ENCODE data around the gene OR14A16. TPM values are rescaled to one million over a fixed set of nuclear protein-coding genes. Genes with fewer than 3 reads are reported as not detected.

Gene OR14A16, protein sequence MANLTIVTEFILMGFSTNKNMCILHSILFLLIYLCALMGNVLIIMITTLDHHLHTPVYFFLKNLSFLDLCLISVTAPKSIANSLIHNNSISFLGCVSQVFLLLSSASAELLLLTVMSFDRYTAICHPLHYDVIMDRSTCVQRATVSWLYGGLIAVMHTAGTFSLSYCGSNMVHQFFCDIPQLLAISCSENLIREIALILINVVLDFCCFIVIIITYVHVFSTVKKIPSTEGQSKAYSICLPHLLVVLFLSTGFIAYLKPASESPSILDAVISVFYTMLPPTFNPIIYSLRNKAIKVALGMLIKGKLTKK
- under 1 TPM in 1 of 2 donors, not detected in 1; 0.62 TPM for total RNA-seq
- not detected for polyA plus RNA-seq (ENCODE audit: insufficient read depth, low read depth, low replicate concordance)
- long read RNA-seq, donor 1 = 0 reads
- long read RNA-seq, donor 2 = 0 reads

DNA sequence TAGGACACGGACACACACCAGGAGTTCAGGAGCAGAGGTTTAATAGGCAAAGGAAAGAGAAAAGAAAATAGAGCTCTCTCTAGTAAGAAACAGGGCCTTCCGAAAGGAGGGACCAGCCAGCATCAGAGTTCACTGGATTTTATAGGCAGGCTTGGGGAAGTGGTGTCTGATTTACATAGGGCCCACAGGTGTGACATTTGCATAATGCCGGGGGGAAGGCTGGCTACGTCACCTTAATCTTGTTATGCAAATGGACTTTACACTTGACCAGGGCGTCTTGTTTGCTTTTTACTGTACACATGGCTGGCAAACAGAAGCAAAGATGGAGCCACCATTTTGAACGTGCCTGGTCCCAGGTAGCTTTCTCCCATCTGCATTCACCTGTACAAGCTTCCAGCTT lies at the start of gene OR14A16:
OR14A16 (minus strand) TSS at position 97 of the 400 bp plus-strand sequence. CDS start 8,390 bp downstream, outside the sequence.
- intact Hi-C loops (cut with DNase I; ENCODE audit: low total_unique reads) = no loop called here
- H3K36me3 ChIP-seq (ENCODE audit: low read depth, missing control alignments) = no peaks in the 10 kb centered on the region
- no peaks in the 10 kb centered on the region for H3K4me1 ChIP-seq
- no peak for TF ChIP-seq POLR2A (IDR thresholded peaks at IDR 0.05)
- TF ChIP-seq, protein P1, sequence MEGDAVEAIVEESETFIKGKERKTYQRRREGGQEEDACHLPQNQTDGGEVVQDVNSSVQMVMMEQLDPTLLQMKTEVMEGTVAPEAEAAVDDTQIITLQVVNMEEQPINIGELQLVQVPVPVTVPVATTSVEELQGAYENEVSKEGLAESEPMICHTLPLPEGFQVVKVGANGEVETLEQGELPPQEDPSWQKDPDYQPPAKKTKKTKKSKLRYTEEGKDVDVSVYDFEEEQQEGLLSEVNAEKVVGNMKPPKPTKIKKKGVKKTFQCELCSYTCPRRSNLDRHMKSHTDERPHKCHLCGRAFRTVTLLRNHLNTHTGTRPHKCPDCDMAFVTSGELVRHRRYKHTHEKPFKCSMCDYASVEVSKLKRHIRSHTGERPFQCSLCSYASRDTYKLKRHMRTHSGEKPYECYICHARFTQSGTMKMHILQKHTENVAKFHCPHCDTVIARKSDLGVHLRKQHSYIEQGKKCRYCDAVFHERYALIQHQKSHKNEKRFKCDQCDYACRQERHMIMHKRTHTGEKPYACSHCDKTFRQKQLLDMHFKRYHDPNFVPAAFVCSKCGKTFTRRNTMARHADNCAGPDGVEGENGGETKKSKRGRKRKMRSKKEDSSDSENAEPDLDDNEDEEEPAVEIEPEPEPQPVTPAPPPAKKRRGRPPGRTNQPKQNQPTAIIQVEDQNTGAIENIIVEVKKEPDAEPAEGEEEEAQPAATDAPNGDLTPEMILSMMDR (IDR thresholded peaks at IDR 0.05) = no peak
- no peak within 1 kb of the TSS for H3K27ac ChIP-seq
- WGBS, 2 donors = 63 to 64% methylated on average over 6 of the region's 6 CpGs
- H3K9me3 ChIP-seq = no peaks in the 10 kb centered on the region
- no peaks in the 10 kb centered on the region for H3K27me3 ChIP-seq
- no peak for DNase-seq
- no peak within 1 kb of the TSS for H3K4me3 ChIP-seq

DNA sequence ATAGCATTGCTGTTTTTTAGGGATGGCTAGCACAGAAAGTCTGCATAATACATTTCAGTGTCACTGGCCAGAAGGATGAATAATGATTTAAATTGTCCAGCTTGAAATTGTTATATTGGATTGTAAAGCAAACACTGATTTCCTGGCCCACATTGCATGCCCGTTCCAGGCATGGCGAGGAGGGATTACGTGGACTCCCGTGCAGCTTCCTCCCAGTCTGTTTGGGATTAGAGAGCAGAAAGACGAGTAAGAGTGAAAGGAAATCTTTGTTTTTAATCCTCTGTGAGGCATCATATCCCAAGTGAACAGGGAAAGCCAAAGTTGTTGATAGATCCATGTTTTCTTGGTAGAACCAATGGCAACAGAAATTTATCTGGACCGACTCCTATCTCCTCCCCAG lies 41.5 kb upstream of the OR14A16 start:
- Histone ChIP-seq H3K36me3 (ENCODE audit: low read depth, missing control alignments) (no peaks in the 10 kb centered on the region), H3K27ac (no peak overlapping the region), H3K9me3 (no peaks in the 10 kb centered on the region), H3K27me3 (no peaks in the 10 kb centered on the region), H3K4me1 (no peaks in the 10 kb centered on the region), H3K4me3 (no peak overlapping the region)
- no peak for TF ChIP-seq POLR2A (IDR thresholded peaks at IDR 0.05)
- TF ChIP-seq, protein P1 (IDR thresholded peaks at IDR 0.05) = no peak
- DNase-seq = no peak
- 80 to 90% methylated on average over 6 of the region's 6 CpGs for WGBS, 2 donors
- intact Hi-C loops (cut with DNase I; ENCODE audit: low total_unique reads) = no loop called here

DNA sequence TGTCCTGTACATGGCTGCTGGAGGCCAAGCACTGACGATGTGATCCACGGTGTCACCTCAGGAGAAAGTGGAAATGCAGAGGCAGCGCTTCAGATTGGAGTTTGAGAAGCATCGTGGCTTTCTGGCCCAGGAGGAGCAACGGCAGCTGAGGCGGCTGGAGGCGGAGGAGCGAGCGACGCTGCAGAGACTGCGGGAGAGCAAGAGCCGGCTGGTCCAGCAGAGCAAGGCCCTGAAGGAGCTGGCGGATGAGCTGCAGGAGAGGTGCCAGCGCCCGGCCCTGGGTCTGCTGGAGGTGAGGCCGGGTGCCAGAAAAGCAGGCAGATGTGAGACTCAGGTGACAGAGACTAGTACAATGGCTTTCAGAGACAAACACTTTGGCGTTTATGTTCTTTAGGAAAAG lies 40.7 kb upstream of the OR14A16 start:
- no peak for TF ChIP-seq POLR2A (IDR thresholded peaks at IDR 0.05)
- TF ChIP-seq, protein P1 (IDR thresholded peaks at IDR 0.05) = no peak

DNA sequence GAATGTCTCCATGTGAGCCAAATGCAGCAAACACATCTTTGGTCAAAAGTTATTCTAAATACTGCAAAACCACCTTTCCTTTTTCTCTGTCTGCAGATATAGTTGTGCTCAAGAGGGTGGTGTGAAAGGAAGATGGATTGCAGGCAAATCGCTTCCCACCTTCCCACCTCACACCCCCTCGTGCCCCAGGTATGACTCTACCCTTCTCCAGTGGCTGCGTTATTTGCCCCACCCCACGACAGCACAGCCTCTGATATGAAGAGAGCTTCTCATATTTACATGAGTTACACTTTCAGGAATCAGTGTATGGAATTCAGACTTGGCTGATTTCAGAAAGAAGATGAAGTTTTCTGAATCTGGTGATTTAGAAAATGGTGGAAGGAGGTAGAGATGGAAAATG lies 38.8 kb upstream of the OR14A16 start:
- intact Hi-C loops (cut with DNase I; ENCODE audit: low total_unique reads) = no loop called here
- H3K9me3 ChIP-seq = no peaks in the 10 kb centered on the region
- 88 to 92% methylated on average over 4 of the region's 4 CpGs for WGBS, 2 donors
- H3K27ac ChIP-seq = no peak overlapping the region
- no peak for DNase-seq
- no peak for TF ChIP-seq POLR2A (IDR thresholded peaks at IDR 0.05)
- TF ChIP-seq, protein P1 (IDR thresholded peaks at IDR 0.05) = no peak
- no peaks in the 10 kb centered on the region for H3K27me3 ChIP-seq
- H3K4me1 ChIP-seq = no peaks in the 10 kb centered on the region
- H3K4me3 ChIP-seq = no peak overlapping the region
- H3K36me3 ChIP-seq (ENCODE audit: low read depth, missing control alignments) = no peaks in the 10 kb centered on the region

More for the DNA sequence above, 40.7 kb upstream of the OR14A16 start:
- H3K27ac ChIP-seq = no peak overlapping the region
- H3K4me1 ChIP-seq = no peaks in the 10 kb centered on the region
- no peak for DNase-seq
- intact Hi-C loops (cut with DNase I; ENCODE audit: low total_unique reads) = no loop called here
- no peaks in the 10 kb centered on the region for H3K27me3 ChIP-seq
- no peak overlapping the region for H3K4me3 ChIP-seq
- 83 to 88% methylated on average over 15 to 17 of the region's 17 CpGs for WGBS, 2 donors
- no peaks in the 10 kb centered on the region for H3K9me3 ChIP-seq
- no peaks in the 10 kb centered on the region for H3K36me3 ChIP-seq (ENCODE audit: low read depth, missing control alignments)
